SK-N-SH (cell line): Measurements from ENCODE around the gene TIAM1. TPM values are rescaled to one million over a fixed set of nuclear protein-coding genes. Genes with fewer than 3 reads are reported as not detected.

Experiments used
- CTCF ChIA-PET: fragments of 300-600, 350-600 bp; formaldehyde crosslinking; extraction: SDS; loops from one replicate; lab custom pipeline; 2021; lab: Yijun Ruan, JAX
- POLR2A ChIA-PET: fragments of 350-600 bp; sonication (Branson Sonifier 250); formaldehyde crosslinking; extraction: SDS; loops from one replicate; lab custom pipeline; 2020; ENCODE audit warnings: antibody characterized with exemption, inconsistent platforms; lab: Yijun Ruan, JAX
- DNase-seq: peaks from one replicate; pipeline ENCODE4 v3.0.0; 2012
- H2AFZ ChIP-seq: fragments of 200-600 bp; sonication (generic); 2 replicates; pipeline ENCODE4 v1.8.1; 2016; ENCODE audit warnings: antibody characterized with exemption, mild to moderate bottlenecking, low read depth
- H3F3A ChIP-seq: fragments of 200-600 bp; sonication (generic); replicated peaks from 2 replicates; pipeline ENCODE3; 2016; ENCODE audit warnings: antibody characterized with exemption, mild to moderate bottlenecking; ENCODE audit not compliant: insufficient read depth
- H3K27ac ChIP-seq, 2 experiments: fragments of 200-500 bp in 1 of 2; fragments of 200-600 bp in 1 of 2; sonication (Bioruptor generic) in 1 of 2; sonication (generic), shearing (Covaris generic) in 1 of 2; 2 replicates each; pipeline versions ENCODE4 v1.5.1 to v1.6.1; 2014 to 2016; ENCODE audit warnings: low read depth in 2 of 2, inconsistent platforms in 1 of 2, low read length in 1 of 2, mild to moderate bottlenecking in 1 of 2, mixed read lengths in 1 of 2
- H3K27me3 ChIP-seq: fragments of 200-600 bp; sonication (generic), shearing (Covaris generic); 2 replicates; pipeline ENCODE4 v1.6.1; 2016; ENCODE audit warnings: mixed run types; ENCODE audit not compliant: insufficient read depth
- H3K36me3 ChIP-seq, 2 experiments: fragments of 200-500 bp in 1 of 2; fragments of 200-600 bp in 1 of 2; sonication (Bioruptor generic) in 1 of 2; sonication (generic) in 1 of 2; replicated peaks in 1 of 2; 2 replicates each; pipeline versions ENCODE3 to v1.5.1; 2014 to 2016; ENCODE audit warnings: low read length in 1 of 2, mild to moderate bottlenecking in 1 of 2; ENCODE audit not compliant: insufficient read depth in 2 of 2, control insufficient read depth in 1 of 2
- H3K4me1 ChIP-seq, 2 experiments: fragments of 200-500 bp in 1 of 2; fragments of 200-600 bp in 1 of 2; sonication (Bioruptor generic) in 1 of 2; sonication (generic), shearing (Covaris generic) in 1 of 2; 2 replicates each; pipeline versions ENCODE4 v1.5.1 to v1.6.1; 2014 to 2016; ENCODE audit warnings: low read depth in 1 of 2, low read length in 1 of 2, mixed run types in 1 of 2; ENCODE audit not compliant: insufficient read depth in 2 of 2, control insufficient read depth in 1 of 2
- H3K4me2 ChIP-seq: fragments of 200-600 bp; sonication (generic), shearing (Covaris generic); 2 replicates; pipeline ENCODE4 v1.6.1; 2017; ENCODE audit warnings: mixed run types
- H3K4me3 ChIP-seq, 2 experiments: fragments of 200-500 bp in 1 of 2; fragments of 200-600 bp in 1 of 2; sonication (Bioruptor generic) in 1 of 2; sonication (generic), shearing (Covaris generic) in 1 of 2; 2 replicates each; pipeline versions ENCODE4 v1.5.1 to v1.8.1; 2014 to 2016; ENCODE audit warnings: low read depth in 2 of 2, inconsistent platforms in 1 of 2, low read length in 1 of 2, mild to moderate bottlenecking in 1 of 2, mixed read lengths in 1 of 2, moderate library complexity in 1 of 2
- H3K79me2 ChIP-seq: fragments of 200-600 bp; sonication (generic); 2 replicates; pipeline ENCODE4 v1.8.1; 2017; ENCODE audit warnings: mild to moderate bottlenecking; ENCODE audit not compliant: insufficient read depth
- H3K9ac ChIP-seq: fragments of 200-600 bp; sonication (generic); 2 replicates; pipeline ENCODE4 v1.6.1; 2017; ENCODE audit warnings: mixed run types
- H3K9me2 ChIP-seq: fragments of 200-600 bp; sonication (generic); 2 replicates; pipeline ENCODE4 v1.6.1; 2017; ENCODE audit warnings: mixed run types
- H3K9me3 ChIP-seq: fragments of 200-600 bp; sonication (generic); 2 replicates; pipeline ENCODE4 v1.6.1; 2017; ENCODE audit warnings: mixed run types, mild to moderate bottlenecking, moderate library complexity
- H4K20me1 ChIP-seq: fragments of 200-600 bp; sonication (generic); 2 replicates; pipeline ENCODE4 v1.6.1; 2017; ENCODE audit warnings: mild to moderate bottlenecking, mixed run types; ENCODE audit not compliant: insufficient read depth
- CHD2 ChIP-seq: fragments of 150-350 bp; IDR thresholded peaks from 2 replicates; pipeline ENCODE4 v1.6.1; 2018; ENCODE audit warnings: low read length; ENCODE audit not compliant: partially characterized antibody
- EZH2phosphoT487 ChIP-seq: fragments of 200-600 bp; sonication (generic); IDR thresholded peaks from 2 replicates; pipeline ENCODE4 v1.6.1; 2017; ENCODE audit warnings: low read depth, mixed run types, mild to moderate bottlenecking, antibody characterized with exemption, moderate library complexity, borderline replicate concordance
- FOXM1 ChIP-seq: IDR thresholded peaks from 2 replicates; pipeline ENCODE4 v1.4.0; 2012; ENCODE audit warnings: low read depth, mild to moderate bottlenecking
- IRF3 ChIP-seq: fragments of 150-350 bp; IDR thresholded peaks from 2 replicates; pipeline ENCODE4 v1.6.1; 2016; ENCODE audit warnings: mild to moderate bottlenecking, low read depth, low read length
- JUND ChIP-seq: IDR thresholded peaks from 2 replicates; pipeline ENCODE4 v1.4.0; 2012
- MEF2A ChIP-seq: IDR thresholded peaks from 2 replicates; pipeline ENCODE4 v1.4.0; 2012; ENCODE audit warnings: low read depth, borderline replicate concordance
- MXI1 ChIP-seq: IDR thresholded peaks from 2 replicates; pipeline ENCODE4 v1.6.1; 2012; ENCODE audit warnings: mild to moderate bottlenecking, low read depth, low read length, improper control_type of control experiment
- PBX3 ChIP-seq: IDR thresholded peaks from 2 replicates; pipeline ENCODE4; 2012
- RAD21 ChIP-seq: IDR thresholded peaks from 2 replicates; pipeline ENCODE4 v1.6.1; 2012; ENCODE audit warnings: mild to moderate bottlenecking, low read length
- RFX5 ChIP-seq: IDR thresholded peaks from 2 replicates; pipeline ENCODE4 v1.6.1; 2012; ENCODE audit warnings: mild to moderate bottlenecking, improper control_type of control experiment, low read length
- SIN3A ChIP-seq: IDR thresholded peaks from 2 replicates; pipeline ENCODE4 v1.6.1; 2012; ENCODE audit warnings: low read depth, mild to moderate bottlenecking, low read length, moderate library complexity, borderline replicate concordance
- TCF12 ChIP-seq: IDR thresholded peaks from 2 replicates; pipeline ENCODE4 v1.4.0; 2012
- ZBTB33 ChIP-seq: IDR thresholded peaks from 2 replicates; pipeline ENCODE4 v1.4.0; 2012; ENCODE audit warnings: low read depth, borderline replicate concordance
- WGBS: methylation state at CpG from one replicate; pipeline ENCODE4 v1.1.6; 2017; ENCODE audit warnings: low lambda C conversion rate; 5-methylcytosine and 5-hydroxymethylcytosine counted together
- polyA plus RNA-seq, 3 experiments: library from polyadenylated mRNA; depleted of rRNA; stranded (reverse); fragments of >200 nt; gene quantifications; 2 replicates each; pipeline ENCODE4 v1.2.3, GENCODE V29; 2012

Gene TIAM1
- polyA plus RNA-seq, 1 of the 3 experiments (the other 2 are of a cell fraction): 1.7 TPM

- Histone ChIP-seq H3K4me3 (no peak overlapping the region), H3K79me2 (no peaks in the 10 kb centered on the region), H4K20me1 (no peaks in the 10 kb centered on the region), H3K4me2 (no peak overlapping the region), H3K9me3 (no peaks in the 10 kb centered on the region), H2AFZ (no peak overlapping the region), H3K36me3 (no peaks in the 10 kb centered on the region), H3K9me2 (no peaks in the 10 kb centered on the region), H3F3A (no peaks in the 10 kb centered on the region), H3K4me1 (no peaks in the 10 kb centered on the region), H3K9ac (no peak overlapping the region), H3K27ac (no peak overlapping the region), H3K27me3 (no peaks in the 10 kb centered on the region)
- peak; percentile 33 for DNase-seq
- CTCF ChIA-PET: interaction anchor here (1.2 kb wide), 2 partner anchors 38 to 194 kb away, joined by 3 read pairs; no protein-coding TSS in a partner anchor
- 60% methylated on average over 3 of the region's 5 CpGs for WGBS
- TF ChIP-seq CHD2 (no peak), IRF3 (no peak), ZBTB33 (no peak), RAD21 (no peak), RFX5 (no peak), MXI1 (no peak), MEF2A (no peak)
- POLR2A ChIA-PET: no interaction called here
Measured at GRCh38 chr21:31386006-31386405, 41.9 kb upstream of the TIAM1 start.

- ChIA-PET POLR2A (no interaction called here), CTCF (interaction anchor here (1.0 kb wide), 1 partner anchor 185 kb away, joined by 3 read pairs; no protein-coding TSS in a partner anchor)
- WGBS: 69% methylated on average over 8 of the region's 8 CpGs
- H3K4me3 ChIP-seq: no peak overlapping the region
- no peaks in the 10 kb centered on the region for H3K27me3 ChIP-seq
- H3K27ac ChIP-seq: no peak overlapping the region
- no peak for DNase-seq
- no peak for TF ChIP-seq SIN3A
- TF ChIP-seq PBX3: no peak
- no peak for TF ChIP-seq IRF3
- no peak for TF ChIP-seq FOXM1
- TF ChIP-seq TCF12: no peak
- no peak for TF ChIP-seq EZH2phosphoT487
- no peak for TF ChIP-seq JUND
- TF ChIP-seq RAD21: no peak
- TF ChIP-seq MEF2A: no peak
- H3F3A ChIP-seq: no peaks in the 10 kb centered on the region
- no peaks in the 10 kb centered on the region for H3K9me3 ChIP-seq
- H3K36me3 ChIP-seq: no peaks in the 10 kb centered on the region
- no peak overlapping the region for H2AFZ ChIP-seq
- H3K4me2 ChIP-seq: no peak overlapping the region
- H3K9ac ChIP-seq: no peak overlapping the region
- no peaks in the 10 kb centered on the region for H3K79me2 ChIP-seq
- H4K20me1 ChIP-seq: no peaks in the 10 kb centered on the region
- H3K4me1 ChIP-seq: no peaks in the 10 kb centered on the region
- H3K9me2 ChIP-seq: no peaks in the 10 kb centered on the region
Measured at GRCh38 chr21:31383770-31384169, 39.7 kb upstream of the TIAM1 start.
